C4-2B (cell line): ENCODE data around the gene RNF169.

Experiments used
- CTCF ChIP-seq: fragments of 450-650 bp; conservative IDR thresholded peaks from 2 replicates; pipeline ENCODE4 v1.5.1; 2017; ENCODE audit warnings: mild to moderate bottlenecking
- ZFX ChIP-seq: fragments of 450-650 bp; IDR thresholded peaks from 2 replicates; pipeline ENCODE4 v1.6.1; 2017

GRCh38 chr11:74719011-74719410 is 29.6 kb upstream of the RNF169 start:
- no peak for TF ChIP-seq CTCF
- no peak for TF ChIP-seq ZFX
